HG02798 (cell line): ENCODE measurements around the gene AFAP1.

Experiments
- ATAC-seq: cut with Tn5 transposase; IDR thresholded peaks from one replicate; pipeline ENCODE4 v1.9.1; 2021; ENCODE audit warnings: mild to moderate bottlenecking; ENCODE audit not compliant: unreplicated experiment, poor library complexity

The AFAP1 gene

GRCh38 chr4:7826909-7827306 is 112.8 kb downstream of the AFAP1 start:
- ATAC-seq: no peak

GRCh38 chr4:7826176-7826908 is 113.3 kb downstream of the AFAP1 start:
- no peak for ATAC-seq

GRCh38 chr4:7824218-7824617 is 115.4 kb downstream of the AFAP1 start:
- ATAC-seq: no peak

- no peak for ATAC-seq
Observed at GRCh38 chr4:7823416-7823824, 116.2 kb downstream of the AFAP1 start.

- no peak for ATAC-seq
Observed at GRCh38 chr4:7822877-7823276, 116.8 kb downstream of the AFAP1 start.

- no peak for ATAC-seq
Observed at GRCh38 chr4:7822137-7822505, 117.5 kb downstream of the AFAP1 start.

GRCh38 chr4:7821245-7822136 is 118.2 kb downstream of the AFAP1 start:
- ATAC-seq: no peak

GRCh38 chr4:7820031-7820818 is 119.4 kb downstream of the AFAP1 start:
- no peak for ATAC-seq

- ATAC-seq: no peak
Observed at GRCh38 chr4:7819446-7819845, 120.2 kb downstream of the AFAP1 start.

GRCh38 chr4:7818399-7818911 is 121.2 kb downstream of the AFAP1 start:
- no peak for ATAC-seq

- no peak for ATAC-seq
Observed at GRCh38 chr4:7817877-7818398, 121.7 kb downstream of the AFAP1 start.

- ATAC-seq: no peak
Observed at GRCh38 chr4:7816771-7817170, 122.9 kb downstream of the AFAP1 start.

- ATAC-seq: no peak
Observed at GRCh38 chr4:7815981-7816380, 123.7 kb downstream of the AFAP1 start.

- ATAC-seq: no peak
Observed at GRCh38 chr4:7815562-7815961, 124.1 kb downstream of the AFAP1 start.

- ATAC-seq: no peak
Observed at GRCh38 chr4:7814451-7814850, 125.2 kb downstream of the AFAP1 start.

GRCh38 chr4:7813674-7814073 is 126.0 kb downstream of the AFAP1 start:
- no peak for ATAC-seq

GRCh38 chr4:7812921-7813320 is 126.7 kb downstream of the AFAP1 start:
- no peak for ATAC-seq

GRCh38 chr4:7812231-7812857 is 127.3 kb downstream of the AFAP1 start:
- no peak for ATAC-seq

GRCh38 chr4:7811536-7812191 is 128.0 kb downstream of the AFAP1 start:
- no peak for ATAC-seq
